Measurements from ENCODE around the gene ARHGAP15. TPM values are rescaled to one million over a fixed set of nuclear protein-coding genes. Genes with fewer than 3 reads are reported as not detected.

Gene ARHGAP15
- polyA plus RNA-seq, 2 of the 4 experiments (the other 2 are of a cell fraction): 0.34 TPM; not detected in 1

DNA sequence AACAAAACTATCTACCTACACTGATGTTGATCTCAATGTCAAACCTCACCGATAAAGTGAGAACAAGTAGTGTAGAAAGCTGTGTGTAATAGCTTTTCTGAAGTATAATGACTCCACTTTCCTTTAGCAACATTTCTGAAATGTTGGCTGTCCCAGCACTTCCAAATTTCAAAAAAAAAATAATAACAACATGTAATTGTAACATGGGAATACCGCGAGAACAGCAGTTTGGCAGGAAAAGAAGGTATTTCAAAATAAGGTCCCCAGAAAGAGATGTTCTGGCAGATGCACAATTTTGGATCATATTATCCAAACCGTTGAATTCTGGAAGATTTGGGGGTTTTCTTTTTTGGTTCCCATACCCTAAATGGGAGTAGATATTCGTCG, 352.0 kb downstream of the ARHGAP15 start:
- CTCF ChIA-PET: no interaction called here
- WGBS (ENCODE audit: missing lambda C conversion rate): 39% methylated on average over 6 of the region's 6 CpGs

DNA sequence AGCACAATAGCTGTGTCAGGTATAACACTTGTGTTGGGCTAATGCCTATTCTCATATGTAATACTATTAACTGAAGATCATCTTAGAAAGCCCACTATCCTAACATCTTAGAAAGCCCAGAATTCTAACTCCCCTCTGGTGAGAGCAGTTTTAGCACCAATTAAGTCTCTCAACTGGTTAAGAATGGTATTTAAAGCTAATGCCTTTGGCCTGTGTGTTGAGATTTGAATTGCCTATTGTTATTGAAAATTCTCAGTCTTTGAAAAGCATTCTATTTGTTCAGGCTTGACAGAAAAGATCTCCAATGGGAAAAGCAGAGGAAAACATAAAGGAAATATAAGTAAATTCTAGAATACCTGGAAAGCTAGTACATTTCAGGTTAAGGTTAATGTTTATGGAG, 352.5 kb downstream of the ARHGAP15 start:
- no peak for TF ChIP-seq RCOR1 (IDR thresholded peaks at IDR 0.05; ENCODE audit: low read depth, low read length)
- TF ChIP-seq HOXA7 (CRISPR knock-in tag; IDR thresholded peaks at IDR 0.05): no peak
- TF ChIP-seq SMC3 (IDR thresholded peaks at IDR 0.05): no peak
- TF ChIP-seq CBX2 (IDR thresholded peaks at IDR 0.05; ENCODE audit: borderline replicate concordance, low read depth): no peak
- TF ChIP-seq, protein P1, sequence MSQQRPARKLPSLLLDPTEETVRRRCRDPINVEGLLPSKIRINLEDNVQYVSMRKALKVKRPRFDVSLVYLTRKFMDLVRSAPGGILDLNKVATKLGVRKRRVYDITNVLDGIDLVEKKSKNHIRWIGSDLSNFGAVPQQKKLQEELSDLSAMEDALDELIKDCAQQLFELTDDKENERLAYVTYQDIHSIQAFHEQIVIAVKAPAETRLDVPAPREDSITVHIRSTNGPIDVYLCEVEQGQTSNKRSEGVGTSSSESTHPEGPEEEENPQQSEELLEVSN (IDR thresholded peaks at IDR 0.05; ENCODE audit: borderline replicate concordance, low read depth): no peak
- TF ChIP-seq RAD21 (conservative IDR thresholded peaks at IDR 0.05 in 1 of 2, IDR thresholded peaks at IDR 0.05 in 1 of 2): no peak
- no peak for TF ChIP-seq EHMT2 (IDR thresholded peaks at IDR 0.05; ENCODE audit: low read depth)
- no peak for TF ChIP-seq KDM1A (IDR thresholded peaks at IDR 0.05; ENCODE audit: low read depth)
- TF ChIP-seq, protein P2, sequence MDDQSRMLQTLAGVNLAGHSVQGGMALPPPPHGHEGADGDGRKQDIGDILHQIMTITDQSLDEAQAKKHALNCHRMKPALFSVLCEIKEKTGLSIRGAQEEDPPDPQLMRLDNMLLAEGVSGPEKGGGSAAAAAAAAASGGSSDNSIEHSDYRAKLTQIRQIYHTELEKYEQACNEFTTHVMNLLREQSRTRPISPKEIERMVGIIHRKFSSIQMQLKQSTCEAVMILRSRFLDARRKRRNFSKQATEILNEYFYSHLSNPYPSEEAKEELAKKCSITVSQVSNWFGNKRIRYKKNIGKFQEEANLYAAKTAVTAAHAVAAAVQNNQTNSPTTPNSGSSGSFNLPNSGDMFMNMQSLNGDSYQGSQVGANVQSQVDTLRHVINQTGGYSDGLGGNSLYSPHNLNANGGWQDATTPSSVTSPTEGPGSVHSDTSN (IDR thresholded peaks at IDR 0.05): no peak
- no peak for TF ChIP-seq CBX8 (IDR thresholded peaks at IDR 0.05)
- TF ChIP-seq PHF8 (IDR thresholded peaks at IDR 0.05; ENCODE audit: borderline replicate concordance, low read depth): no peak
- no peak for TF ChIP-seq KDM5A (IDR thresholded peaks at IDR 0.05)
- TF ChIP-seq NFE2L2 (conservative IDR thresholded peaks at IDR 0.05; ENCODE audit: low read length): no peak
- TF ChIP-seq, protein P3, sequence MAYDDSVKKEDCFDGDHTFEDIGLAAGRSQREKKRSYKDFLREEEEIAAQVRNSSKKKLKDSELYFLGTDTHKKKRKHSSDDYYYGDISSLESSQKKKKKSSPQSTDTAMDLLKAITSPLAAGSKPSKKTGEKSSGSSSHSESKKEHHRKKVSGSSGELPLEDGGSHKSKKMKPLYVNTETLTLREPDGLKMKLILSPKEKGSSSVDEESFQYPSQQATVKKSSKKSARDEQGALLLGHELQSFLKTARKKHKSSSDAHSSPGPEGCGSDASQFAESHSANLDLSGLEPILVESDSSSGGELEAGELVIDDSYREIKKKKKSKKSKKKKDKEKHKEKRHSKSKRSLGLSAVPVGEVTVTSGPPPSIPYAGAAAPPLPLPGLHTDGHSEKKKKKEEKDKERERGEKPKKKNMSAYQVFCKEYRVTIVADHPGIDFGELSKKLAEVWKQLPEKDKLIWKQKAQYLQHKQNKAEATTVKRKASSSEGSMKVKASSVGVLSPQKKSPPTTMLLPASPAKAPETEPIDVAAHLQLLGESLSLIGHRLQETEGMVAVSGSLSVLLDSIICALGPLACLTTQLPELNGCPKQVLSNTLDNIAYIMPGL (CRISPR knock-in tag; IDR thresholded peaks at IDR 0.05; ENCODE audit: borderline replicate concordance): no peak
- no peak for TF ChIP-seq FOXS1 (CRISPR knock-in tag; IDR thresholded peaks at IDR 0.05)
- no peak for TF ChIP-seq ZC3H11A (IDR thresholded peaks at IDR 0.05)
- TF ChIP-seq, protein P4, sequence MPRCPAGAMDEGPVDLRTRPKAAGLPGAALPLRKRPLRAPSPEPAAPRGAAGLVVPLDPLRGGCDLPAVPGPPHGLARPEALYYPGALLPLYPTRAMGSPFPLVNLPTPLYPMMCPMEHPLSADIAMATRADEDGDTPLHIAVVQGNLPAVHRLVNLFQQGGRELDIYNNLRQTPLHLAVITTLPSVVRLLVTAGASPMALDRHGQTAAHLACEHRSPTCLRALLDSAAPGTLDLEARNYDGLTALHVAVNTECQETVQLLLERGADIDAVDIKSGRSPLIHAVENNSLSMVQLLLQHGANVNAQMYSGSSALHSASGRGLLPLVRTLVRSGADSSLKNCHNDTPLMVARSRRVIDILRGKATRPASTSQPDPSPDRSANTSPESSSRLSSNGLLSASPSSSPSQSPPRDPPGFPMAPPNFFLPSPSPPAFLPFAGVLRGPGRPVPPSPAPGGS (IDR thresholded peaks at IDR 0.05): no peak
- TF ChIP-seq RARB (CRISPR knock-in tag; IDR thresholded peaks at IDR 0.05): no peak
- TF ChIP-seq ZNF302 (CRISPR knock-in tag; IDR thresholded peaks at IDR 0.05): no peak
- DNase-seq (ENCODE audit: low read depth in 1 of 2, low spot score in 1 of 2) (no peak), FAIRE-seq (no peak), ATAC-seq (no peak)
- ChIA-PET CTCF (interaction anchor here (0.8 kb wide), 1 partner anchor 31 kb away, joined by 4 read pairs; no protein-coding TSS in a partner anchor), POLR2A (no interaction called here)
- Histone ChIP-seq H3K4me3 (no peak overlapping the region), H3K9me3 (no peaks in the 10 kb centered on the region), H3K4me2 (no peak overlapping the region), H3K27ac (no peak overlapping the region), H3K4me1 (no peaks in the 10 kb centered on the region)

More for the DNA sequence above, 352.0 kb downstream of the ARHGAP15 start:
- ATAC-seq: no peak
- Histone ChIP-seq H3K4me2 (no peak overlapping the region), H3K27ac (no peak overlapping the region), H3K9me3 (no peaks in the 10 kb centered on the region), H3K4me1 (no peaks in the 10 kb centered on the region), H3K4me3 (no peak overlapping the region)
- TF ChIP-seq HOXB5 (CRISPR knock-in tag; IDR thresholded peaks at IDR 0.05) (no peak), FOSB (CRISPR knock-in tag; IDR thresholded peaks at IDR 0.05) (no peak), NR3C1 (IDR thresholded peaks at IDR 0.05) (no peak), RAD21 (conservative IDR thresholded peaks at IDR 0.05 in 1 of 2, IDR thresholded peaks at IDR 0.05 in 1 of 2) (no peak), NFE2L2 (conservative IDR thresholded peaks at IDR 0.05; ENCODE audit: low read length) (no peak), KDM1A (IDR thresholded peaks at IDR 0.05; ENCODE audit: low read depth) (no peak), PHF8 (IDR thresholded peaks at IDR 0.05; ENCODE audit: borderline replicate concordance, low read depth) (no peak), ZNF302 (CRISPR knock-in tag; IDR thresholded peaks at IDR 0.05) (no peak), MAFK (IDR thresholded peaks at IDR 0.05; ENCODE audit: partially characterized antibody) (no peak), GATA3 (IDR thresholded peaks at IDR 0.05; ENCODE audit: borderline replicate concordance) (no peak), EHF (CRISPR knock-in tag; IDR thresholded peaks at IDR 0.05) (no peak), EP300 (IDR thresholded peaks at IDR 0.05) (no peak)
- TF ChIP-seq, protein P5, sequence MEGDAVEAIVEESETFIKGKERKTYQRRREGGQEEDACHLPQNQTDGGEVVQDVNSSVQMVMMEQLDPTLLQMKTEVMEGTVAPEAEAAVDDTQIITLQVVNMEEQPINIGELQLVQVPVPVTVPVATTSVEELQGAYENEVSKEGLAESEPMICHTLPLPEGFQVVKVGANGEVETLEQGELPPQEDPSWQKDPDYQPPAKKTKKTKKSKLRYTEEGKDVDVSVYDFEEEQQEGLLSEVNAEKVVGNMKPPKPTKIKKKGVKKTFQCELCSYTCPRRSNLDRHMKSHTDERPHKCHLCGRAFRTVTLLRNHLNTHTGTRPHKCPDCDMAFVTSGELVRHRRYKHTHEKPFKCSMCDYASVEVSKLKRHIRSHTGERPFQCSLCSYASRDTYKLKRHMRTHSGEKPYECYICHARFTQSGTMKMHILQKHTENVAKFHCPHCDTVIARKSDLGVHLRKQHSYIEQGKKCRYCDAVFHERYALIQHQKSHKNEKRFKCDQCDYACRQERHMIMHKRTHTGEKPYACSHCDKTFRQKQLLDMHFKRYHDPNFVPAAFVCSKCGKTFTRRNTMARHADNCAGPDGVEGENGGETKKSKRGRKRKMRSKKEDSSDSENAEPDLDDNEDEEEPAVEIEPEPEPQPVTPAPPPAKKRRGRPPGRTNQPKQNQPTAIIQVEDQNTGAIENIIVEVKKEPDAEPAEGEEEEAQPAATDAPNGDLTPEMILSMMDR (IDR thresholded peaks at IDR 0.05): no peak
- TF ChIP-seq, protein P6, sequence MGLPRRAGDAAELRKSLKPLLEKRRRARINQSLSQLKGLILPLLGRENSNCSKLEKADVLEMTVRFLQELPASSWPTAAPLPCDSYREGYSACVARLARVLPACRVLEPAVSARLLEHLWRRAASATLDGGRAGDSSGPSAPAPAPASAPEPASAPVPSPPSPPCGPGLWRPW (IDR thresholded peaks at IDR 0.05): no peak
- TF ChIP-seq, protein P7, sequence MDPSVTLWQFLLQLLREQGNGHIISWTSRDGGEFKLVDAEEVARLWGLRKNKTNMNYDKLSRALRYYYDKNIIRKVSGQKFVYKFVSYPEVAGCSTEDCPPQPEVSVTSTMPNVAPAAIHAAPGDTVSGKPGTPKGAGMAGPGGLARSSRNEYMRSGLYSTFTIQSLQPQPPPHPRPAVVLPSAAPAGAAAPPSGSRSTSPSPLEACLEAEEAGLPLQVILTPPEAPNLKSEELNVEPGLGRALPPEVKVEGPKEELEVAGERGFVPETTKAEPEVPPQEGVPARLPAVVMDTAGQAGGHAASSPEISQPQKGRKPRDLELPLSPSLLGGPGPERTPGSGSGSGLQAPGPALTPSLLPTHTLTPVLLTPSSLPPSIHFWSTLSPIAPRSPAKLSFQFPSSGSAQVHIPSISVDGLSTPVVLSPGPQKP (IDR thresholded peaks at IDR 0.05; ENCODE audit: low read depth, low read length): no peak
- POLR2A ChIA-PET: no interaction called here
- no peak for FAIRE-seq
- DNase-seq (ENCODE audit: low read depth in 1 of 2, low spot score in 1 of 2): no peak

Data from A549 (cell line).